Measurements from ENCODE around the gene RHCG. TPM values are rescaled to one million over a fixed set of nuclear protein-coding genes. Genes with fewer than 3 reads are reported as not detected.

RHCG gene
- total and polyA plus RNA-seq, 7 donors = 0.30 to 0.66 (median 0.43) TPM; not detected in 3

GRCh38 chr15:89445518-89445917, 50.9 kb downstream of the RHCG start:
- H3K4me1 ChIP-seq = no peaks in the 10 kb centered on the region
- ATAC-seq (no peak), DNase-seq (no peak)
- intact Hi-C loops (cut with DNase I) = no loop called here
- no peak overlapping the region for H3K27ac ChIP-seq
- H3K36me3 ChIP-seq (ENCODE audit: insufficient read depth in 1 of 2, low read depth in 1 of 2) = no peaks in the 10 kb centered on the region
- TF ChIP-seq CTCF (IDR thresholded peaks at IDR 0.05) = no peak
- WGBS, 3 donors = 62 to 70% (median 69%) methylated on average over 1 of the region's 1 CpG
- peaks cover 0 to 57% (median 17%) of the 10 kb centered on the region in 3 donors for H3K27me3 ChIP-seq (ENCODE audit: insufficient read depth in 3 of 3, low read length in 2 of 3)
- H3K9me3 ChIP-seq = no peaks in the 10 kb centered on the region
- H3K4me3 ChIP-seq = no peak overlapping the region

GRCh38 chr15:89444241-89445225, 51.9 kb downstream of the RHCG start:
- peaks cover 0 to 57% (median 15%) of the 10 kb centered on the region in 3 donors for H3K27me3 ChIP-seq (ENCODE audit: insufficient read depth in 3 of 3, low read length in 2 of 3)
- intact Hi-C loops (cut with DNase I) = no loop called here
- no peak for TF ChIP-seq CTCF (IDR thresholded peaks at IDR 0.05)

GRCh38 chr15:89443581-89443980, 52.8 kb downstream of the RHCG start:
- no peak for DNase-seq
- Histone ChIP-seq H3K36me3 (ENCODE audit: insufficient read depth in 1 of 2, low read depth in 1 of 2) (no peaks in the 10 kb centered on the region), H3K4me1 (no peaks in the 10 kb centered on the region), H3K27me3 (ENCODE audit: insufficient read depth in 3 of 3, low read length in 2 of 3) (peaks cover 0 to 56% (median 11%) of the 10 kb centered on the region in 3 donors), H3K27ac (no peak overlapping the region), H3K4me3 (no peak overlapping the region), H3K9me3 (no peaks in the 10 kb centered on the region)
- no peak for ATAC-seq
- intact Hi-C loops (cut with DNase I) = no loop called here
- WGBS, 3 donors = 49 to 57% (median 55%) methylated on average over 3 of the region's 3 CpGs
- no peak for TF ChIP-seq CTCF (IDR thresholded peaks at IDR 0.05)

More at GRCh38 chr15:89444241-89445225, 51.9 kb downstream of the RHCG start:
- H3K4me3 ChIP-seq = no peak overlapping the region
- no peaks in the 10 kb centered on the region for H3K9me3 ChIP-seq
- no peak for ATAC-seq
- 32 to 35% (median 35%) methylated on average over 17 of the region's 17 CpGs for WGBS, 3 donors
- no peak for DNase-seq
- no peak overlapping the region for H3K27ac ChIP-seq
- H3K4me1 ChIP-seq = no peaks in the 10 kb centered on the region
- H3K36me3 ChIP-seq (ENCODE audit: insufficient read depth in 1 of 2, low read depth in 1 of 2) = no peaks in the 10 kb centered on the region

- ATAC-seq (no peak), DNase-seq (peak in 1 of 2 donors; percentile 63)
- Histone ChIP-seq H3K27me3 (ENCODE audit: insufficient read depth in 3 of 3, low read length in 2 of 3) (peaks cover 0 to 55% (median 5%) of the 10 kb centered on the region in 3 donors), H3K4me3 (no peak overlapping the region), H3K36me3 (ENCODE audit: insufficient read depth in 1 of 2, low read depth in 1 of 2) (no peaks in the 10 kb centered on the region), H3K4me1 (no peaks in the 10 kb centered on the region), H3K27ac (no peak overlapping the region), H3K9me3 (no peaks in the 10 kb centered on the region)
- intact Hi-C loops (cut with DNase I) = no loop called here
- TF ChIP-seq CTCF (IDR thresholded peaks at IDR 0.05) = peak; percentile 14
- WGBS, 3 donors = 51 to 59% (median 54%) methylated on average over 17 to 19 of the region's 19 CpGs
Measured at GRCh38 chr15:89442671-89443307, 53.6 kb downstream of the RHCG start.

Data from psoas muscle (tissue), 8 donors.